Esophagus (tissue), 2 donors: Measurements from ENCODE around the gene MYADML2. TPM values are rescaled to one million over a fixed set of nuclear protein-coding genes. Genes with fewer than 3 reads are reported as not detected.

Experiments
- H3K27ac ChIP-seq, 2 donors: one replicate each; pipeline ENCODE4 v1.5.1; 2013; ENCODE audit warnings: low read depth in 2 of 2, mild to moderate bottlenecking in 2 of 2, inconsistent platforms in 1 of 2, low read length in 1 of 2, moderate library complexity in 1 of 2
- H3K27me3 ChIP-seq, 2 donors: one replicate each; pipeline ENCODE4 v1.6.1; 2013; ENCODE audit warnings: low read length in 2 of 2, control low read depth in 1 of 2, mild to moderate bottlenecking in 1 of 2; ENCODE audit not compliant: insufficient read depth in 2 of 2, control insufficient read depth in 1 of 2
- H3K36me3 ChIP-seq, 2 donors: one replicate each; pipeline ENCODE4 v1.6.1; 2013; ENCODE audit warnings: low read length in 1 of 2; ENCODE audit not compliant: control insufficient read depth in 2 of 2, insufficient read depth in 2 of 2
- H3K4me1 ChIP-seq, 2 donors: one replicate each; pipeline ENCODE4 v1.6.1; 2013; ENCODE audit warnings: low read length in 1 of 2; ENCODE audit not compliant: control insufficient read depth in 2 of 2, insufficient read depth in 2 of 2
- H3K4me3 ChIP-seq, 2 donors: one replicate each; pipeline ENCODE4 v1.5.1; 2013; ENCODE audit warnings: low read length in 2 of 2, mild to moderate bottlenecking in 2 of 2, low read depth in 1 of 2, moderate library complexity in 1 of 2
- H3K9me3 ChIP-seq, 2 donors: one replicate each; pipeline ENCODE4 v1.6.1; 2013; ENCODE audit warnings: mild to moderate bottlenecking in 2 of 2, low read depth in 1 of 2, low read length in 1 of 2, moderate library complexity in 1 of 2; ENCODE audit not compliant: control insufficient read depth in 2 of 2, insufficient read depth in 1 of 2
- WGBS, 2 donors: extraction: QIAGEN DNeasy Blood & Tissue Kit; methylation state at CpG; one replicate each; pipeline ENCODE4 v1.1.7; 2013; 5-methylcytosine and 5-hydroxymethylcytosine counted together
- polyA plus RNA-seq, 2 donors: library from polyadenylated mRNA; stranded (reverse); fragments of 200-250 nt; gene quantifications; one replicate each; pipeline ENCODE4 v1.2.3, GENCODE V29; 2013
- donor health status: healthy with polysubstance abuse.
- donor health status: Bipolar disorder and iron deficiency.

MYADML2 gene
- polyA plus RNA-seq, 2 donors, result not detected

DNA sequence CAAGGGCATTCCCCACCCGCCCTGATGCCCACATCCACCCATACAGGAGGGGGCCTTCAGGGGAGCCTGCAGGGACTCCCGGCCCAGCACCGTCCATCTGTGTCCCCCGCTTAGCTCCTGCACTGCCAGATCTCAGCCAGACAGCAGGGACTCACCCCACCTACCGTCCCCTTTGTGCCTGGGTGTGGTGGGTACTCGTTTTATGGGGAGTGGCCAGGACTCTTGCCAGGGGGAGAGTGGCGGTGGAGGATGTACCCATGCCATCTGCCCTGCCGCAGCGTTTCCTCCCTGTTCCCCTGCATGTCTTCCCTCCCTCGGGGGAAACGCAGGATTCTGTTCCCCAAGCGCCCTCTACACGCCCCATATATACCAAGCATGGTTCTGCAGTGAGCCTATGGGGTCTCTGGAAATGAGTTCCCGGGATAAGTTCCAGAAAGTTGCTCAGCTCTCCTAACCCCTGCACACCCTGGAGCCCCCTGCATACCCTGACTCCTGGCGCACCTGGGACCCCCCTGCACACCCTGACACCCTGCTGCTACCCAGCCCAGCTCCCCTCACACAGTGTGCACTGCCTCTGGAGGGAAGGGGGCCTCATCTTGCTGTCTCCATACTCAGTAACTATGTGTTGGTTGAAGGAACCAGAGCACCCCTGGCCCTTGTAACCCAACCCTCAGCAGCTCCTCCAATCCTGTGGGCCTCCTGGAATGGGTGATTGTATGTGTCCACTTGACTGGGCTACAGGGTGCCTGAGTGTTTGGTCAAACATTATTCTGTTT lies 15.3 kb downstream of the MYADML2 start:
- Histone ChIP-seq H3K9me3 (no peaks in the 10 kb centered on the region), H3K4me1 (peaks cover 0 to 13% of the 10 kb centered on the region in 2 donors), H3K4me3 (no peak overlapping the region), H3K27ac (no peak overlapping the region), H3K36me3 (no peaks in the 10 kb centered on the region), H3K27me3 (no peaks in the 10 kb centered on the region)
- WGBS, 2 donors, result 38 to 40% methylated on average over 15 of the region's 15 CpGs

DNA sequence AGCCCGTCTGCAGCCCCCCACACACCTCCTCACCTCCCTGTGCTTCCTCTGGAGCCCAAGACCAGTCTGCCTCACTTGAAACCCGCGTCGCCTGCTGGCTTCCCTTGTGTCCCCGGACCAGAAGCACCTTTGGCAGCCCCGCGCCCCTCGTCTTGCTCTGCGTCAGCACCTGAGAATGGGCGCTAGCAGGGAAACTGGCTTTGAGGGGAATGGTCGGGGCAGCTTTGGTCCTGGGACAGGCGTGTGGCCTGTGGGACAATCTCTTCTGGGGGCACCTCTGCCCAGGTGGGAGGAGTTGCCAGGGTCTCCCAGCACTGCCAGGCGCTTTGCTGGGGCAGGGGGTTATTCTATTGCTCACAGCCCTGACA lies 15.9 kb downstream of the MYADML2 start:
- no peaks in the 10 kb centered on the region for H3K27me3 ChIP-seq
- WGBS, 2 donors, result 66 to 70% methylated on average over 13 of the region's 13 CpGs
- no peak overlapping the region for H3K27ac ChIP-seq
- H3K4me1 ChIP-seq, result peaks cover 0 to 12% of the 10 kb centered on the region in 2 donors
- no peaks in the 10 kb centered on the region for H3K36me3 ChIP-seq
- H3K4me3 ChIP-seq, result no peak overlapping the region
- H3K9me3 ChIP-seq, result no peaks in the 10 kb centered on the region

DNA sequence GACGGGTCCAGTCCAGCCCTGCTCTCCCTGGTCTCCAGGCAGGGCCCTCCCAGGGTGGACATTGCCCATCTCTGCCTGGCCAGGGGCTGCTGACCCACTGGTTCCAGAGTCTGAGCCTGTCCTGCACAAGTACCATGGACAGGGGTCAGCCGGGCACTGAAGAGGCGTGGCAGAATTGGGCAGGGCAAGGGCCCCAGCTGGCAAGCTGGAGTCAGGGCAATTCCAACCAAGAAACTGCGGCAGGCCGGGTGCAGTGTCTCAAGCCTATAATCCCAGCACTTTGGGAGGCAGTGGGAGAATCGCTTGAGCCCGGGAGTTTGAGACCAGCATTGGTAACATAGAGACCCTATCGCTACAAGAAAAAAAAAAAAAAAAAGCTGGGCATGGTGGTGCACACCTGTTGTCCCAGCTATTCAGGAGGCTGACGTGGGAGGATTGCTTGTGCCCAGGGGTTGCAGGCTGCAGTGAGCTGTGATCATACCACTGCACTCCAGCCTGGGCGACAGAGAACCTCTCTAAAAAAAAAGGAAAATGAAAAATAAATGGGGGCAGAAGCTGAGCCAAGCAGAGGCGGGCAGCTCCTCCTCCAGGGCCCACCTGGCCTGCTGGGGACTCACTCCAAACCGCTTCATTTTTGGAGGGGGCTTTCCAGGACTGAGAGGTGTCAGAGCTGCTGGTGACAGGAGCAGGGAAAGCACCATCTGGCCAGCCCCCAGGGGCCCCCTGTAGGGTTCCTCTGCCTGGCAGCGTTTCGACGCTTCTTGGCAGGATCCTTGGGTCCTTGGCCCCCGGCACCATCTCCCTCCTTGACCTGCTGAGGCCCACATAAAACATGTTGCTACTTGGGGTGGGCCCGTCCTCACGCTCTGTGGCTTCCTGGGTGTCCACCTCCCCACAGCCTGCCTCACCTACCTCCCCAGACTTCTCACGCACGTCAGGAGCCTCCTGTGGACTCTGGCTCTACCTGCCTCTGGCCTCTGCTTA lies 16.6 kb downstream of the MYADML2 start:
- H3K27ac ChIP-seq, result no peak overlapping the region
- H3K4me3 ChIP-seq, result no peak overlapping the region
- no peaks in the 10 kb centered on the region for H3K9me3 ChIP-seq
- no peaks in the 10 kb centered on the region for H3K27me3 ChIP-seq
- no peaks in the 10 kb centered on the region for H3K36me3 ChIP-seq
- peaks cover 0 to 16% of the 10 kb centered on the region in 2 donors for H3K4me1 ChIP-seq
- 59% methylated on average over 20 of the region's 20 CpGs for WGBS, 2 donors

DNA sequence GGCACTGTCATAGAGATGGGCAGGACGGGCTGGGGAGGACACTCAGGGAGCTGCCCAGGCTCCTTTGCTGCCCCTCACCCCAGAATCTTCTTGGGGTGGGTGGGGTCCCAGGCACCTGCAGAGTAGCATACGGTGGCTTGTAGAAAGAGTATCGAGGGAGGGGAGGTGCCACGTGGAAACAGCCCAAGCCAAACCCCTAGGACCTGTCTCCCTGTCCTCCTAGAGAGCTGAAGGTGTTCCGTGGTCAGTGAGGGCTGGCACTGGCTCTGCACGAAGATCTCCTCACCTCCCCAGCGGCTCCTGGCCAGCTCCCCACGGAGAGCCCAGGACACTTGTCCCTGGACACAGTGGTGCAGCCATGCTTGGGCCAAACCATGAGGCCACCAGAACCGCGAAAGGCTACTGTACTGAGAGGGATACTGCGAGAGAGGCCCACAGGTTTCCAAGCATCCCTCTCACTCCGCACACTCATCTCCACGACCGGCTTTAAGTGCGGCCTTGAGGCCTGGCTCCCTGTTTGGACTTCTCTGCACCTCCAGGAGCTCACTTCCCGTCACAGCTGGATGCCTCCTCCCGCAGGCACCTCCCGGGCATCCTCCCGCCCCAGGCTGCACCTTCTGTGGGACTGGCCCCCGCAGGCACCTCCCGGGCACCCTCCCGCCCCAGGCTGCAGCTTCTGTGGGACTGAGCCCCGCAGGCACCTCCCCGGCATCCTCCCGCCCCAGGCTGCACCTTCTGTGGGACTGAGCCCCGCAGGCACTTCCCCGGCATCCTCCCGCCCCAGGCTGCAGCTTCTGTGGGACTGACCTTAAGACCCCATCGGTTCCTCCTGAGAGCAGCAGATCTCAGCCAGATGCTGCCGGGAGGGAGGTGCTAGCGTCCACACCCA lies 17.5 kb downstream of the MYADML2 start:
- Histone ChIP-seq H3K36me3 (no peaks in the 10 kb centered on the region), H3K4me1 (peaks cover 7 to 22% of the 10 kb centered on the region in 2 donors), H3K27me3 (no peaks in the 10 kb centered on the region), H3K27ac (no peak overlapping the region), H3K4me3 (no peak overlapping the region), H3K9me3 (no peaks in the 10 kb centered on the region)
- WGBS, 2 donors, result 88 to 89% methylated on average over 31 of the region's 31 CpGs

DNA sequence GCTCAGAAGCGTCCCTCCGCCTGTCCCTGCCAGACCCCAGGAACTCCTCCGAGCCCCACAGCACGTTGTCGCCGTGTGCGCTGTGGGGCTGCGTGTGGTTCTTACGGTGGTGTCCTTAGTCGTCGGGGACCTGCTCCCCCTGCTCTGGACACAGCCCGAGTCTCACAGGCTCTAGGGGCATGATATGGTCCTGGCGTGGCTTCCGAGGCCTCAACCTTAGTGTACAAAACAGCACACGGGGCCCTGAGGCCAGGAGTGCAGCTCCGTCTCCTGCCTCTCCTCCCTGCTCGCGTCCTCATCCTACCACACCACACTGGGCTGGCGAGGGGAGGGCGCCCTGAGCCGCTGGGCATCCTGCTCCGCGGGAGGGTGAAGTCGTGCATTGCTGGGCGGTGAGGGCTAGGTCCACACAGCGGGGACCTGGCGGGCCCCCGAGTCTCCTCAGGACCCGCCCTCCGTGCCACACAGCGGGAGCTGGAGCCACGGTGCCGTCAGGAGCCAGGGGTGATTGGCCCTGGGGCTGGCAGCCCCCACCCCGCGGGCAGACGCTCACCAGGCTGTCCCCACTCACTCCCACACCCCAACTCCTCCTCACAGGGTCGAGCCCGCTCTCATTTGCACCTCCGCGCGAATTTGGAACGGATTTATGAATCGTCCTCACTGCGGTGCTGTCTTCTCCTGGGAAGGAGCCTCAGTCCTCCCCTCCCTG lies 18.3 kb downstream of the MYADML2 start:
- WGBS, 2 donors, result 27 to 29% methylated on average over 44 of the region's 44 CpGs
- H3K4me1 ChIP-seq, result peaks cover 13 to 23% of the 10 kb centered on the region in 2 donors

DNA sequence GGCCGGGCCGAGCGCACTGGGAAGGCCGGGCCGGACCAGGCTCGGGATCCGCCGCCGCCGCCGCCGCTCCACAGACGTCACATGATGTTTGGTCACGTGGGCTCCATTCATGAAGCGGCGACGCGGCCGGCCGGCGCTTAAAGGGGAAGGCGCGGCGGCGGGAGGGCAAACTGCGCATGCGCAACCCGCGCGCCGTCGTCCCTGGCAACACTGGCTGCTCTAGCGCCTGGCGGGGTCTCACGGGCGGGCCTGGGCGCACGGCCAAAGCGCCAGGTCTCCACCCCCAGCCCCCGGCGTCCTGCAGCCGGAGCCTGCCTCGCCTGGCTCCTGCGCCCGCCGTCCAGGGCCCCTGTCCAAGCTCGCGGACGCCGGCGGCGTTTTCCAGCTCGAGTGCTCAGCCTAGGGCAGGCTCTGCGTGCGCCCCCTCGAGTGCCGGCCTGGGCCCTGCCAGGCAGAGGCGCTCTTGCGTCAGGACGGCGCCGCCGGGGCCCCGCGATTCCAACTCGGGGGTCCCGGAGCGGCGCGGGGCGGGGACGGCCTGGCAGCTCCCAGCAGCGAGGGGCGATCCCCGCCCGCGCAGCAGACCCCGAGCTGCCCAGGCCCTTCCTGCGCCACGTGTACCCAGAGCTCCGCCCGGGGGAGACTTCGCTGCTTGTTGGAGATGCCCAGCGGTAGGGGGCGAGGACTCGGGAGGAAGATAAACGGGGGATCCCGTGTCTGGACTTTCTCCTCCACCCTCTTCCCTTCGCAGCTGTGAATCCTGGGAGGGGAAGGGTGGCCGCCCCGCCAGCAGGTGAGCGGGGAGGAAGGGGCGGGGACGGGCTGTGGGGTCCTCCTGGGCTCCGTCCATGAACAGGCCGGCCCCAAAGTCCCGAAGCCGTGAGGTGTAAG lies 19.1 kb downstream of the MYADML2 start, which contains the start of gene MAFG:
TSS of gene MAFG (minus strand) at position 83 of the 891 bp plus-strand sequence. CDS start 4,550 bp downstream, outside the sequence.
- Histone ChIP-seq H3K4me1 (peaks cover 16 to 26% of the 10 kb centered on the region in 2 donors), H3K27me3 (no peaks in the 10 kb centered on the region), H3K36me3 (peaks cover 0 to under 1% of the 10 kb centered on the region in 2 donors), H3K9me3 (no peaks in the 10 kb centered on the region), H3K27ac (peak within 1 kb of the TSS; percentile 95 to 98), H3K4me3 (peak within 1 kb of the TSS; percentile 73 to 83)
- 0 to 1% methylated on average over 94 to 98 of the region's 98 CpGs for WGBS, 2 donors

More for the DNA sequence above, 18.3 kb downstream of the MYADML2 start:
- no peaks in the 10 kb centered on the region for H3K27me3 ChIP-seq
- H3K36me3 ChIP-seq, result no peaks in the 10 kb centered on the region
- peak overlapping the region in 1 of 2 donors; percentile 0 for H3K27ac ChIP-seq
- H3K9me3 ChIP-seq, result no peaks in the 10 kb centered on the region
- H3K4me3 ChIP-seq, result peak overlapping the region; percentile 63 to 73

DNA sequence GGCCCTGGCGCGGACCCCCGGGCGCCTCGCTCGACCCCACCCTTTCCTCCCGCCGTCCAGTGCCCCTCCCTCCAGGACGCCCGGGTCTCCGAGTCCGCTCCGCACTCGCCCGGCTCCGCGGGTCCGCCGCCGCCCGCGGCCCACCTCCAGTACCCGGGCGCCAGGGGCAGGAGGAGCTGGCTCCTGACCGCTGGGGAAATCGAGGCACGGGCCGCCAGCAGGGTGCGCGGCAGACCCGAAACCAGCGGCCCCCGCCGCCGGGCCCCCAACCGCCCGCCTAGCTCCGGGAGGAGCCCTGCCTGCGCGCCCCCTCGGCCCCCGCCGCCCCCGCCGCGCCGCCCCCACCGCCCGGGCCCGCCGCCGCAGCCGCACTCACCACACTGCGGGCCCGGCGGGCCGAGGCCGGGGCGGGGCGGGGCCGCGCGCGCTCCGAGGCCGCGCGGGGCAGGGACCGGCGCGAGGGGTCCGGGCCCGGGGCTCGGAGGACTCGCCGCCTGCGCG lies 19.8 kb downstream of the MYADML2 start:
- WGBS, 2 donors, result 0 to 1% methylated on average over 35 to 78 of the region's 78 CpGs
- peak overlapping the region; percentile 73 to 83 for H3K4me3 ChIP-seq
- peaks cover 22 to 30% of the 10 kb centered on the region in 2 donors for H3K4me1 ChIP-seq
- no peaks in the 10 kb centered on the region for H3K27me3 ChIP-seq
- peak overlapping the region; percentile 95 to 98 for H3K27ac ChIP-seq
- H3K36me3 ChIP-seq, result peaks cover 0 to 7% of the 10 kb centered on the region in 2 donors
- no peaks in the 10 kb centered on the region for H3K9me3 ChIP-seq
